NCI-H146 treated with DMSO at 0.1 percent for 48 hours (cell line): Measurements from ENCODE around the gene TMEM185B.
A peak's percentile ranks its signal among the peaks of the same experiment; 100 is the strongest.
"Not testable (repeated sequence)": the region's sequence is repeated elsewhere in the genome, so short reads cannot be mapped to it uniquely, and the experiment has no call there.

Experiments
- DNase-seq: peaks from one replicate; lab custom pipeline; 2025; ENCODE audit not compliant: unreplicated experiment; lab: John Stamatoyannopoulos, UW

TMEM185B gene

GRCh38 chr2:120208381-120209353 lies 14.5 kb downstream of the TMEM185B start:
- no peak for DNase-seq

GRCh38 chr2:120206022-120206581 lies 17.1 kb downstream of the TMEM185B start:
- DNase-seq = no peak

- DNase-seq = no peak
These were observed 18.1 kb downstream of the TMEM185B start for GRCh38 chr2:120204945-120205670.

- no peak for DNase-seq
These were observed 18.8 kb downstream of the TMEM185B start for GRCh38 chr2:120204417-120204816.

- no peak for DNase-seq
These were observed 19.2 kb downstream of the TMEM185B start for GRCh38 chr2:120204022-120204405.

- DNase-seq = no peak
These were observed 19.8 kb downstream of the TMEM185B start for GRCh38 chr2:120203251-120204021.

- DNase-seq = not testable (repeated sequence)
These were observed 23.3 kb downstream of the TMEM185B start for GRCh38 chr2:120199817-120200459.

GRCh38 chr2:120195553-120195952 lies 27.6 kb downstream of the TMEM185B start:
- DNase-seq = no peak

- no peak for DNase-seq
These were observed 30.9 kb downstream of the TMEM185B start for GRCh38 chr2:120192280-120192679.

GRCh38 chr2:120189189-120189588 lies 34.0 kb downstream of the TMEM185B start:
- no peak for DNase-seq

- no peak for DNase-seq
These were observed 41.1 kb downstream of the TMEM185B start for GRCh38 chr2:120182019-120182560.

GRCh38 chr2:120180066-120180465 lies 43.1 kb downstream of the TMEM185B start:
- DNase-seq = no peak

GRCh38 chr2:120179396-120179795 lies 43.8 kb downstream of the TMEM185B start:
- DNase-seq = no peak

GRCh38 chr2:120177973-120178372 lies 45.2 kb downstream of the TMEM185B start:
- DNase-seq = no peak

- no peak for DNase-seq
These were observed 46.1 kb downstream of the TMEM185B start for GRCh38 chr2:120177001-120177621.

GRCh38 chr2:120176526-120176925 lies 46.7 kb downstream of the TMEM185B start:
- no peak for DNase-seq

GRCh38 chr2:120174963-120175581 lies 48.1 kb downstream of the TMEM185B start:
- DNase-seq = peak; percentile 74
